OCI-LY1 (cell line): ENCODE data around the gene ATP9B.

ENCODE experiments used
- H2AFZ ChIP-seq: fragments of 200-600 bp; sonication (generic), shearing (Covaris generic); 2 replicates; pipeline ENCODE4 v1.6.0; 2014; ENCODE audit warnings: antibody characterized with exemption, mild to moderate bottlenecking, low read length
- H3F3A ChIP-seq: fragments of 200-600 bp; sonication (generic), shearing (Covaris generic); 2 replicates; pipeline ENCODE4 v1.6.0; 2014; ENCODE audit warnings: mild to moderate bottlenecking, antibody characterized with exemption, low read length, moderate library complexity; ENCODE audit not compliant: insufficient read depth
- H3K27ac ChIP-seq: fragments of 200-600 bp; sonication (generic); 2 replicates; pipeline ENCODE4 v1.5.1; 2014; ENCODE audit warnings: low read length, mixed run types, mild to moderate bottlenecking, low read depth; ENCODE audit not compliant: poor library complexity, severe bottlenecking
- H3K27me3 ChIP-seq: fragments of 200-600 bp; sonication (generic); 2 replicates; pipeline ENCODE4 v1.6.0; 2014; ENCODE audit warnings: antibody characterized with exemption, mild to moderate bottlenecking, low read length, moderate library complexity; ENCODE audit not compliant: insufficient read depth
- H3K36me3 ChIP-seq: fragments of 200-600 bp; sonication (generic); 2 replicates; pipeline ENCODE4 v1.6.1; 2014; ENCODE audit warnings: mild to moderate bottlenecking, antibody characterized with exemption, low read length, moderate library complexity, mixed read lengths; ENCODE audit not compliant: insufficient read depth
- H3K4me1 ChIP-seq: fragments of 200-600 bp; sonication (generic); 2 replicates; pipeline ENCODE4 v1.5.1; 2014; ENCODE audit warnings: mild to moderate bottlenecking, low read length, moderate library complexity; ENCODE audit not compliant: insufficient read depth, severe bottlenecking
- H3K4me2 ChIP-seq: fragments of 200-600 bp; sonication (generic), shearing (Covaris generic); 2 replicates; pipeline ENCODE4 v1.6.1; 2014; ENCODE audit warnings: low read length
- H3K4me3 ChIP-seq: fragments of 200-600 bp; sonication (generic); 2 replicates; pipeline ENCODE4 v1.5.1; 2014; ENCODE audit warnings: low read length, low read depth, mild to moderate bottlenecking, mixed read lengths; ENCODE audit not compliant: poor library complexity, severe bottlenecking
- H3K79me2 ChIP-seq: fragments of 200-600 bp; shearing (Covaris generic); 2 replicates; pipeline ENCODE4 v1.6.1; 2016; ENCODE audit warnings: mixed run types, low read length, mixed read lengths; ENCODE audit not compliant: insufficient read depth
- H3K9ac ChIP-seq: fragments of 200-600 bp; sonication (generic), shearing (Covaris generic); 2 replicates; pipeline ENCODE4 v1.6.1; 2014; ENCODE audit warnings: mild to moderate bottlenecking, low read length, mixed read lengths
- H3K9me2 ChIP-seq: fragments of 200-600 bp; sonication (generic), shearing (Covaris generic); 2 replicates; pipeline ENCODE4 v1.6.1; 2014; ENCODE audit warnings: low read depth, mild to moderate bottlenecking, low read length, mixed read lengths
- H3K9me3 ChIP-seq: fragments of 200-600 bp; shearing (Covaris generic); 2 replicates; pipeline ENCODE4 v1.6.1; 2014; ENCODE audit warnings: low read length, mixed read lengths
- H4K20me1 ChIP-seq: fragments of 200-600 bp; sonication (generic), shearing (Covaris generic); 2 replicates; pipeline ENCODE4 v1.6.0; 2016; ENCODE audit warnings: mild to moderate bottlenecking, low read length; ENCODE audit not compliant: insufficient read depth
- CTCF ChIP-seq: fragments of 200-600 bp; sonication (generic), shearing (Covaris generic); IDR thresholded peaks from 2 replicates; pipeline ENCODE4 v1.5.1; 2017; ENCODE audit warnings: mild to moderate bottlenecking, antibody characterized with exemption, low read length, moderate library complexity, mixed read lengths
- EZH2 ChIP-seq: fragments of 200-600 bp; sonication (generic), shearing (Covaris generic); IDR thresholded peaks from 2 replicates; pipeline ENCODE4 v1.8.0; 2017; ENCODE audit warnings: borderline replicate concordance, mixed run types, mild to moderate bottlenecking, antibody characterized with exemption, low read length, moderate library complexity, mixed read lengths

ATP9B gene

GRCh38 chr18:79105455-79105854 lies 36.3 kb downstream of the ATP9B start:
- Histone ChIP-seq H3K4me3 (no peak overlapping the region), H3K36me3 (peaks cover 8% of the 10 kb centered on the region), H3K27me3 (no peaks in the 10 kb centered on the region), H3K9me2 (no peaks in the 10 kb centered on the region), H2AFZ (no peak overlapping the region), H3K9me3 (no peaks in the 10 kb centered on the region), H3K27ac (no peak overlapping the region), H3K4me1 (no peaks in the 10 kb centered on the region), H3K79me2 (peaks cover 21% of the 10 kb centered on the region; the same call in 1 of the 2 replicates), H3K4me2 (no peak overlapping the region), H3K9ac (no peak overlapping the region), H4K20me1 (no peaks in the 10 kb centered on the region; the same call in 1 of the 2 replicates), H3F3A (no peaks in the 10 kb centered on the region)
- TF ChIP-seq EZH2: no peak
- no peak for TF ChIP-seq CTCF

GRCh38 chr18:79106084-79106483 lies 36.9 kb downstream of the ATP9B start:
- H4K20me1 ChIP-seq: no peaks in the 10 kb centered on the region; the same call in 1 of the 2 replicates
- no peak for TF ChIP-seq CTCF
- no peak for TF ChIP-seq EZH2
- no peak overlapping the region for H3K4me3 ChIP-seq
- H3K36me3 ChIP-seq: peaks cover 8% of the 10 kb centered on the region
- H3K27me3 ChIP-seq: no peaks in the 10 kb centered on the region
- no peak overlapping the region for H3K27ac ChIP-seq
- H3F3A ChIP-seq: no peaks in the 10 kb centered on the region
- no peaks in the 10 kb centered on the region for H3K9me2 ChIP-seq
- no peaks in the 10 kb centered on the region for H3K4me1 ChIP-seq
- no peak overlapping the region for H3K9ac ChIP-seq
- no peak overlapping the region for H2AFZ ChIP-seq
- H3K4me2 ChIP-seq: no peak overlapping the region
- no peaks in the 10 kb centered on the region for H3K9me3 ChIP-seq
- peaks cover 21% of the 10 kb centered on the region; the same call in 1 of the 2 replicates for H3K79me2 ChIP-seq

GRCh38 chr18:79107886-79108285 lies 38.7 kb downstream of the ATP9B start:
- H3K36me3 ChIP-seq: peaks cover 8% of the 10 kb centered on the region
- no peaks in the 10 kb centered on the region for H3K9me2 ChIP-seq
- H4K20me1 ChIP-seq: no peaks in the 10 kb centered on the region; the same call in 1 of the 2 replicates
- 0 out of 2 replicates have a peak, but pooled peaks cover 7% of the 10 kb centered on the region for H3K79me2 ChIP-seq
- no peaks in the 10 kb centered on the region for H3K4me1 ChIP-seq
- H3K27ac ChIP-seq: no peak overlapping the region
- no peaks in the 10 kb centered on the region for H3K9me3 ChIP-seq
- no peaks in the 10 kb centered on the region for H3F3A ChIP-seq
- H3K9ac ChIP-seq: no peak overlapping the region
- H3K4me2 ChIP-seq: no peak overlapping the region
- H3K4me3 ChIP-seq: no peak overlapping the region
- no peak overlapping the region for H2AFZ ChIP-seq
- no peaks in the 10 kb centered on the region for H3K27me3 ChIP-seq
- no peak for TF ChIP-seq EZH2
- TF ChIP-seq CTCF: no peak
